Endothelial cell of umbilical vein (primary cell): ENCODE results near the gene PSMA8. TPM values are rescaled to one million over a fixed set of nuclear protein-coding genes. Genes with fewer than 3 reads are reported as not detected.

Experiments used
- BruUV-seq: library from RNA; stranded (reverse); fragments of 400-500 nt; replicated peaks from 2 replicates; lab custom pipeline; 2021; lab: Mats Ljungman, UMichigan
- CTCF ChIA-PET: fragments of 300-600, 350-600 bp; sonication (Branson Sonifier 250); formaldehyde crosslinking; loops from one replicate; lab custom pipeline; 2021; ENCODE audit warnings: antibody characterized with exemption, inconsistent platforms; lab: Charles Lee
- POLR2A ChIA-PET: fragments of 300-600, 350-600 bp; sonication (Branson Sonifier 250); formaldehyde crosslinking; loops from one replicate; lab custom pipeline; 2021; ENCODE audit warnings: antibody characterized with exemption, inconsistent platforms; lab: Charles Lee
- DNase-seq: peaks from one replicate; pipeline ENCODE4 v3.0.0-alpha.2; 2011; ENCODE audit warnings: low read depth, low spot score
- FAIRE-seq: peaks from 2 replicates; lab custom pipeline; 2011; peaks lifted over from hg19 to GRCh38; lab: Jason Lieb, UNC
- H2AFZ ChIP-seq: 2 replicates; pipeline ENCODE4 v1.6.0; 2012; ENCODE audit warnings: low read depth, low read length, control low read depth, inconsistent platforms
- H3K27ac ChIP-seq: 2 replicates; pipeline ENCODE4 v1.5.1; 2011; ENCODE audit warnings: low read depth, mild to moderate bottlenecking, control low read depth, low read length, moderate library complexity; ENCODE audit not compliant: insufficient read depth
- H3K27me3 ChIP-seq, 2 experiments: 2 replicates each; pipeline versions ENCODE4 v1.6.0 to v1.6.1; 2011; ENCODE audit warnings: low read length in 2 of 2, mixed read lengths in 1 of 2; ENCODE audit not compliant: control insufficient read depth in 2 of 2, insufficient read depth in 2 of 2
- H3K36me3 ChIP-seq, 2 experiments: 2 replicates in 1 of 2; 3 replicates in 1 of 2; pipeline ENCODE4 v1.5.1; 2011; ENCODE audit warnings: low read length in 2 of 2, mild to moderate bottlenecking in 1 of 2, moderate library complexity in 1 of 2; ENCODE audit not compliant: control insufficient read depth in 2 of 2, insufficient read depth in 2 of 2; ENCODE audit errors: extremely low read depth in 1 of 2
- H3K4me1 ChIP-seq: 3 replicates; pipeline ENCODE4 v1.5.1; 2011; ENCODE audit warnings: mild to moderate bottlenecking, low read length; ENCODE audit not compliant: control insufficient read depth, insufficient read depth; ENCODE audit errors: extremely low read depth
- H3K4me2 ChIP-seq: 2 replicates; pipeline ENCODE4 v1.6.1; 2011; ENCODE audit warnings: low read length, control low read depth, mixed read lengths; ENCODE audit not compliant: insufficient read depth
- H3K4me3 ChIP-seq, 3 experiments: fragments of 200-600 bp in 1 of 3; sonication (generic), shearing (Covaris generic) in 1 of 3; replicated peaks in 1 of 3; 2 replicates each; pipeline ENCODE4 v1.5.1; 2011 to 2016; ENCODE audit warnings: control low read depth in 3 of 3, low read length in 3 of 3, mild to moderate bottlenecking in 2 of 3, inconsistent platforms in 1 of 3, low read depth in 1 of 3, moderate library complexity in 1 of 3; ENCODE audit not compliant: insufficient read depth in 1 of 3
- H3K79me2 ChIP-seq: 2 replicates; pipeline ENCODE4 v1.6.0; 2012; ENCODE audit warnings: low read length, inconsistent platforms; ENCODE audit not compliant: control insufficient read depth, insufficient read depth
- H3K9ac ChIP-seq: replicated peaks from 2 replicates; pipeline ENCODE3; 2011; ENCODE audit warnings: low read length, control low read depth; ENCODE audit not compliant: insufficient read depth; ENCODE audit errors: extremely low read depth
- H3K9me1 ChIP-seq: replicated peaks from 3 replicates; pipeline ENCODE4 v1.6.0; 2011; ENCODE audit warnings: mild to moderate bottlenecking, low read length; ENCODE audit not compliant: control insufficient read depth, insufficient read depth; ENCODE audit errors: extremely low read depth
- H3K9me3 ChIP-seq: replicated peaks from 2 replicates; pipeline ENCODE4 v1.5.1; 2012; ENCODE audit warnings: low read length, inconsistent platforms; ENCODE audit not compliant: control insufficient read depth, insufficient read depth
- H4K20me1 ChIP-seq: replicated peaks from 2 replicates; pipeline ENCODE3; 2011; ENCODE audit warnings: mild to moderate bottlenecking, low read length; ENCODE audit not compliant: control insufficient read depth, insufficient read depth; ENCODE audit errors: extremely low read depth
- FOS ChIP-seq: IDR thresholded peaks from 2 replicates; pipeline ENCODE4 v1.6.1; 2011; ENCODE audit warnings: mild to moderate bottlenecking, low read length, moderate library complexity, borderline replicate concordance; ENCODE audit not compliant: insufficient read depth
- JUN ChIP-seq: IDR thresholded peaks from 2 replicates; pipeline ENCODE4 v1.6.1; 2011; ENCODE audit warnings: borderline replicate concordance, low read depth; ENCODE audit not compliant: insufficient read length, insufficient read depth
- MYC ChIP-seq: IDR thresholded peaks from one replicate; pipeline ENCODE4 v1.6.1; 2011; ENCODE audit warnings: mild to moderate bottlenecking, low read depth, low read length
- POLR2A ChIP-seq: IDR thresholded peaks from 2 replicates; pipeline ENCODE4 v1.6.1; 2012; ENCODE audit warnings: low read depth, mild to moderate bottlenecking, control low read depth, low read length
- POLR2AphosphoS5 ChIP-seq: IDR thresholded peaks from 2 replicates; pipeline ENCODE4 v1.6.1; 2012; ENCODE audit warnings: low read depth, mild to moderate bottlenecking, control low read depth, low read length, moderate library complexity; ENCODE audit not compliant: insufficient read depth
- dilution Hi-C: fragments of 300-500 bp; cut with MboI; formaldehyde crosslinking; loops from one replicate; pipeline ENCODE4 v1.15.0; 2019; ENCODE audit warnings: low sequenced_read_pairs; ENCODE audit not compliant: extremely low pct_ligation_motif_present
- intact Hi-C: fragments of 100-400 bp; cut with micrococcal nuclease; formaldehyde crosslinking; loops from one replicate; pipeline ENCODE4 v1.10.0; 2022
- polyA plus RNA-seq, 4 experiments: library from polyadenylated mRNA; depleted of rRNA in 3 of 4; stranded (reverse) in 3 of 4; unstranded in 1 of 4; fragments of >200 nt; gene quantifications; 2 replicates each; pipeline versions ENCODE4 v1.2.1 to v1.2.3, GENCODE V29; 2011 to 2012; ENCODE audit warnings: missing spikeins in 1 of 4
- total RNA-seq: library from RNA; stranded (reverse); gene quantifications from 2 replicates; pipeline ENCODE4 v1.2.3, GENCODE V29; 2021
- TF ChIP-seq, protein P1 (sequence below): IDR thresholded peaks from 2 replicates; pipeline ENCODE4 v1.6.1; 2011; ENCODE audit not compliant: insufficient read depth, insufficient read length
- TF ChIP-seq, protein P2 (sequence below), 2 donors: IDR thresholded peaks; 1 replicate in 1 of 2; 2 replicates in 1 of 2; pipeline ENCODE4 v1.5.1; 2011; ENCODE audit warnings: low read length in 2 of 2, mild to moderate bottlenecking in 2 of 2, moderate library complexity in 2 of 2, control low read depth in 1 of 2, inconsistent platforms in 1 of 2, low read depth in 1 of 2; ENCODE audit not compliant: insufficient read depth in 1 of 2; ENCODE audit errors: extremely low read depth in 1 of 2

PSMA8 gene
- total and polyA plus RNA-seq, 2 donors (not counting 3 experiments of a cell fraction or from before 2014, with no cell fraction given) = not detected

DNA sequence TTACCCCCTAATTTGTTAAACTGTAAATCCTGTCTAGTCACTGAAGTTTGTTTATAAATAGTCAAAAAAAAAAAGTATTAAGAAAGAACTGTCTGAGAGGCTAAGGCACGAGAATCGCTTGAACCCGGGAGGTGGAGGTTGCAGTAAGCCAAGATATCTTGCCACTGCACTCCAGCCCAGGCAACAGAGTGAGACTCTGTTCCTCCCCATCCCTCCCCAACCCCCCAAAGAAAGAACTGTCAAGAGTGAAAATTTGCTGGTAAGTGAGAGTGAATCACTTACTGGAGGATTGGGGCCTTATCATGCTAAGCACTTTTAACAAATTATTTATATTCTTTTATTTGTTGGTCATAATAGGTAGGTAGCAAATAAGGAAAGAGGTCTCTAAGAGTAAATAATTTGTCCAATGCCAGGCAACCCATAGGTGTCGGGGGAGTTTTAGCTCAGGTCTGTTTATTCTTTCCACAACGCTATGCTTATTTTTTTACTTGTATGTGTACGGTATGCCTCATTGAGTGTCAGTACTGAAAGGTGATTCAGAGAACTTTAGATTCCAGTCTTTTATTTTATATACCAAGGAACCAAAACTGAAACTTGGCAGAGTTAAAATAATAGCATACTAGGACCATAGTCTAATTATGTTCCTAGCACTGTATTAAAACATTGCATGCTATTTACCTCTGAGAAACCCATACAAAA lies 95.0 kb downstream of the PSMA8 start:
- DNase-seq (no peak), FAIRE-seq (no peak)
- intact Hi-C loops = loop anchor here (5.0 to 10.0 kb wide), 2 partner anchors 326 to 429 kb away; no protein-coding TSS in a partner anchor
- no peaks in the 10 kb centered on the region for H3K79me2 ChIP-seq
- H4K20me1 ChIP-seq = no peaks in the 10 kb centered on the region
- dilution Hi-C loops = no loop called here
- peaks cover 11% of the 10 kb centered on the region for H3K4me1 ChIP-seq
- ChIA-PET POLR2A (no interaction called here), CTCF (no interaction called here)
- no peaks in the 10 kb centered on the region for H3K9me1 ChIP-seq
- BruUV-seq = no TSS peak
- no peak overlapping the region for H3K4me2 ChIP-seq
- no peaks in the 10 kb centered on the region for H3K9me3 ChIP-seq
- TF ChIP-seq, protein P1, sequence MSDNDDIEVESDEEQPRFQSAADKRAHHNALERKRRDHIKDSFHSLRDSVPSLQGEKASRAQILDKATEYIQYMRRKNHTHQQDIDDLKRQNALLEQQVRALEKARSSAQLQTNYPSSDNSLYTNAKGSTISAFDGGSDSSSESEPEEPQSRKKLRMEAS = no peak
- no peak for TF ChIP-seq FOS
- TF ChIP-seq MYC = no peak
- TF ChIP-seq, protein P2, sequence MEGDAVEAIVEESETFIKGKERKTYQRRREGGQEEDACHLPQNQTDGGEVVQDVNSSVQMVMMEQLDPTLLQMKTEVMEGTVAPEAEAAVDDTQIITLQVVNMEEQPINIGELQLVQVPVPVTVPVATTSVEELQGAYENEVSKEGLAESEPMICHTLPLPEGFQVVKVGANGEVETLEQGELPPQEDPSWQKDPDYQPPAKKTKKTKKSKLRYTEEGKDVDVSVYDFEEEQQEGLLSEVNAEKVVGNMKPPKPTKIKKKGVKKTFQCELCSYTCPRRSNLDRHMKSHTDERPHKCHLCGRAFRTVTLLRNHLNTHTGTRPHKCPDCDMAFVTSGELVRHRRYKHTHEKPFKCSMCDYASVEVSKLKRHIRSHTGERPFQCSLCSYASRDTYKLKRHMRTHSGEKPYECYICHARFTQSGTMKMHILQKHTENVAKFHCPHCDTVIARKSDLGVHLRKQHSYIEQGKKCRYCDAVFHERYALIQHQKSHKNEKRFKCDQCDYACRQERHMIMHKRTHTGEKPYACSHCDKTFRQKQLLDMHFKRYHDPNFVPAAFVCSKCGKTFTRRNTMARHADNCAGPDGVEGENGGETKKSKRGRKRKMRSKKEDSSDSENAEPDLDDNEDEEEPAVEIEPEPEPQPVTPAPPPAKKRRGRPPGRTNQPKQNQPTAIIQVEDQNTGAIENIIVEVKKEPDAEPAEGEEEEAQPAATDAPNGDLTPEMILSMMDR (IDR thresholded peaks at IDR 0.05; ENCODE audit: extremely low read depth in 1 of 2, insufficient read depth in 1 of 2, low read depth in 1 of 2, low read length in 2 of 2) = no peak
- TF ChIP-seq POLR2AphosphoS5 = no peak
- no peak for TF ChIP-seq JUN
- no peak for TF ChIP-seq POLR2A
- no peak overlapping the region for H3K9ac ChIP-seq
- H2AFZ ChIP-seq = no peak overlapping the region
- no peak overlapping the region for H3K27ac ChIP-seq
- no peaks in the 10 kb centered on the region for H3K36me3 ChIP-seq
- H3K27me3 ChIP-seq = peaks cover 4% of the 10 kb centered on the region in 2 experiments
- H3K4me3 ChIP-seq = no peak overlapping the region
